Hematopoietic multipotent progenitor cell treated with erythropoietin and hydrocortisone succinate and interleukin-3 and kit ligand, for 17 days (in vitro differentiated cells): ENCODE measurements around the gene BTBD1.
A peak's percentile ranks its signal among the peaks of the same experiment; 100 is the strongest.
"Not testable (repeated sequence)": the region's sequence is repeated elsewhere in the genome, so short reads cannot be mapped to it uniquely, and the experiment has no call there.

Source experiments
- DNase-seq: peaks from one replicate; pipeline ENCODE4 v3.0.0-alpha.2; 2015; ENCODE audit warnings: low spot score

Gene BTBD1

DNA sequence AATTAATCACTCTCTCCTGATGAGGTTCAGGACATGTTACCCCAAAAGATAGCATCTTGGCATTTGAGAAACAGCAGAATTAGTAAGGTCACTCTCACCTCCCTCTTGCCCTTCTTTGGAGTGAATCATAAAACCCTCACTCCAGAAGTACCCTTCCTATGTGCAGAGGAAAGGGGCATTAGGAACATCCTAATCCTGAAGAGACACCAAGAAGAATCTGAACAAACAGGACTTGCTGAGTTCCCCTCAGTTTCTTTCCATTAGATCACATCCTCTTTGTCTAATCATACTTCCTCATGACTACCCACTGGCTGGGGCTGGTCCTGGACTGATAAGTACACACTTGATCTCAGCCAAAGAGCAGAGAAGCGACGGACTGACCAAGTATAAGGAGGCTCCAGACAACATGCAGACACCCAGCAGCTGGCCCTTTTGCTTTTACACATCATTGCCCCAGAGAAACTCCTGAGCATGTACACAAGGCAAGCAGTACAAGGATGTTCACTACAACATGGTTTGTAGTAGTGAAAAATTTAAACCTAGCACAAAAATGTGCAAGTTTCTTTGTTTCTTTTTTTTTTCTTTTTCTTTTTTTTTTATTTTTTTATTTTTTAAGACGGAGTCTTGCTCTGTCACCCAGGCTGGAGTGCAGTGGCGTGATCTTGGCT lies 25.4 kb upstream of the BTBD1 start:
- peak; percentile 22 for DNase-seq

DNA sequence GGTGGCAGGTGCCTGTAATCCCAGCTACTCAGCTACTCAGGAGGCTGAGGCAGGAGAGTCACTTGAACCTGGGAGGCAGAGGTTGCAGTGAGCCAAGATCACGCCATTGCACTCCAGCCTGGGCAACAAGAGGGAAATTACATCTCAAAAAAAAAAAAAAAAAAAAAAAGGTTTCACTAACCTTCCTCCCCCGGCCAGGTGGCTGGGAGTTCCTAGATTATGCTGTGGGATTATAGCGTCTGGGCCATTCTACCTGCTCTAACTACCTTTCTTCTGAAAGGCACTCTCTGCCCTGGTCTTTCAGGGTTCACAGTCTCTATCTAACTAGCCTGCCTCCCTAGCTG lies 24.9 kb upstream of the BTBD1 start:
- not testable (repeated sequence) for DNase-seq

DNA sequence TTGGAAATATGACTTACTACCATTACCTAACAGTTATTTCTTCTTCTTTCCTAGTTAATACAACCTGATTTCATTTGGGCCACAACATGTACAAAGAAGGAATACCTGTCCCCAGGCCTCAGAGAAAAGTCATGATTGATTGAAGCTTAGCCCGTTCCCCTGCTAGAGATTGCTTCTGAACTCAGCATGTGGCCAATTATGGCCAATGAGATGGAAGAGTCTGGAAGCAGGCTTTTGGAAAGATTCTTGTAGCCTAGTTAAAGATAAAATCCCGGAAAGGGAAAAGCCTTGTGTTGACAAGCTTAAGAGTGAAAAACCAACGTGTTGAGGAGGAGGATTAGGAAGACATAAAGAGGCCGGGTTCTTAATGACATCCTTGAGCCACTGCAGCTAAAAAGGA lies 23.4 kb upstream of the BTBD1 start:
- no peak for DNase-seq

DNA sequence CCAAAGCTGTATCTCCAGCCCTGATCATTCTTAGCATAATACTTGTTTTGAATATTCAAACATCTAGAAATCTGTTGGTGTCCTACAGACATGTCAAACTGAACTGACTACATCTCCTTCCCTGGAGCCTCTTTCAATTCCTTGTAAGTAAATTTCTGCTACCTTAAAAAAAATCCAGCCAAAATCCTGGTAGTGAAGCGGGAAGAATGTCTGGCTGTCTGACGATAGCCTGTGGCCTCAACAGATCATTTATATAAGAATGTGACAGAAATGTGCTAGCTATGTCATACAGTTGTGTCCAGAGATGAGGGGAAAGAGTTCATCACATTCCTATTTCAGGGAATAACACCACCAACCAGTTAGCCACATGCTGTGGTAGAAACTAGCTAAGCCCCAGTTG lies 21.8 kb upstream of the BTBD1 start:
- no peak for DNase-seq

DNA sequence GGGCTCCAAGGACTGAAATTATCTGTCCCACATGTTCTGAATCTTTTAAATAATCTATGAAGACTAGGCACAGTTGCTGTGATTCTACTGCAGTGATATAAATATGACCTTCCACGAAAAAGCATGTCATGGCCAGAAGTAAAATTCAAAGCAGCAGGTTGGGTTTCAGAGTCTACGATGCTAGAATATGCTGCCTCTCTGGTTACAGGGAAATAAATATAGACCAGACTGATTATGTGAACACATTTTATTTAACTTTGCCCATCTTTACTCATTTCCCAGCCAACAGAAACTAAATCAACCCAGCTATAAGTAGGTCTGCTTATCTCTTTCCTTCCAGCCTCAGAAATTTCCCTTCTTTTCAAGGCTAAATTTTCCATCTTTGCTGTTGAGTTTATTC lies 20.5 kb upstream of the BTBD1 start:
- no peak for DNase-seq

DNA sequence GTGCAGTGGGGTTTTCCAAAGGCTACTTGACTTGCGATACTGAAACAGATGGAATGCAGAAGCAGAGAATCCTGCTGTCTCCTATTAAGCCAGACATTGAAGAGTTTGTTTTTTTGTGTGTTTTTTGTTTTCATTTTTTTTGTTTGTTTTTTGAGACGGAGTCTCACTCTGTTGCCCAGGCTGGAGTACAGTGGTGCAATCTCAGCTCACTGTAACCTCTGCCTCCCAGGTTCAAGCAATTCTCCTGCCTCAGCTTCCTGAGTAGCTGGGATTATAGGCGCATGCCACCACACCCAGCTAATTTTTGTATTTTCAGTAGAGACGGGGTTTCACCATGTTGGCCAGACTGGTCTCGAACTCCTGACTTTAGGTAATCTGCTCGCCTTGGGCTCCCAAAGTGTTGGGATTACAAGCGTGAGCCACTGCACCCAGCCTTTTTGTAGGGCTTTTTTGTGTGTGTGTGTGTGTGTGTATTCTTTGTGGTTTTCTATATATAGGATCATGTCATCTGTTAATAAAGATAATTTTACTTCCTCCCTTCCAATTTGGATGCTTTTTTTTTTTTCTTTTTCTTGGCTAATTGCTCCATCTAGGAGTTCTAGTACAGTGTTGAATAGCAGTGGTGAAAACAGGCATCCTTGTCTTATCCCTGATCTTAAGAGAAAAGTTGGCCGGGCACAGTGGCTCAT lies 19.0 kb upstream of the BTBD1 start:
- not testable (repeated sequence) for DNase-seq

- DNase-seq, result not testable (repeated sequence)
These were observed 18.4 kb upstream of the BTBD1 start for GRCh38 chr15:83085461-83085860.

- no peak for DNase-seq
These were observed 15.8 kb upstream of the BTBD1 start for GRCh38 chr15:83082730-83083386.

DNA sequence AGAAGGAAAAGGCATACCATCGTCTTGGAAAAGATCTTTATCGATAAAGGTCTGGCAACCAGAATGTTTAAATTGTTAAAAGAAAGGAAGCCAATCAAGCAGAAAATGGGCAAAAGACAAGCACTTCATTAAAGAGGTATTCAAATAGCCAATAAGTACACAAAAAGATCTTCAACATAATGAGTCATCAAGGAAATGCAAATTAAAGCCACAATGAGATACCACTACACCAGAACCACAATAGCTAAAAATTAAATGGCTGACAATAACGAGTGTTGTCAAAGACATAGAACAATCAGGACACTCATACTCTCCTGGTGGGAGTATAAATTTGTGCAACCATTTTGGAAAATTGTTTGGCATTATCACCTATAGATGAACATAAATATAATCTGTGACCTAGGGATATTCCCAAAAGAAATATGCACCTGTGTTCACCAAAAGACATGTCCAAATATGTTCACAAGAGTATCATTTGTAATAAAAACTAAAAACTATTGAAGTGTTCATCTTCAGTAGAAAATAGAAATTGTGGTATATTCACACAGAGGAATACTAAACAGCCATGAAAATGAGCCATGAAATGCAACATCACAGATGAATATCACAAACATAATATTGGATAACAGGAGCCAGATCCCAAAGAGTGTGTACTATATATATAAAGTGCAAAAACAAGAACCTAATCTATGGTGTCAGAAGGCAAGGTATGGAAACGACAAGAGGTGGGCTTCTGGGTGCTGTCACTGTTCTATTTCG lies 14.4 kb upstream of the BTBD1 start:
- no peak for DNase-seq

GRCh38 chr15:83078712-83079111 lies 11.7 kb upstream of the BTBD1 start:
- no peak for DNase-seq

DNA sequence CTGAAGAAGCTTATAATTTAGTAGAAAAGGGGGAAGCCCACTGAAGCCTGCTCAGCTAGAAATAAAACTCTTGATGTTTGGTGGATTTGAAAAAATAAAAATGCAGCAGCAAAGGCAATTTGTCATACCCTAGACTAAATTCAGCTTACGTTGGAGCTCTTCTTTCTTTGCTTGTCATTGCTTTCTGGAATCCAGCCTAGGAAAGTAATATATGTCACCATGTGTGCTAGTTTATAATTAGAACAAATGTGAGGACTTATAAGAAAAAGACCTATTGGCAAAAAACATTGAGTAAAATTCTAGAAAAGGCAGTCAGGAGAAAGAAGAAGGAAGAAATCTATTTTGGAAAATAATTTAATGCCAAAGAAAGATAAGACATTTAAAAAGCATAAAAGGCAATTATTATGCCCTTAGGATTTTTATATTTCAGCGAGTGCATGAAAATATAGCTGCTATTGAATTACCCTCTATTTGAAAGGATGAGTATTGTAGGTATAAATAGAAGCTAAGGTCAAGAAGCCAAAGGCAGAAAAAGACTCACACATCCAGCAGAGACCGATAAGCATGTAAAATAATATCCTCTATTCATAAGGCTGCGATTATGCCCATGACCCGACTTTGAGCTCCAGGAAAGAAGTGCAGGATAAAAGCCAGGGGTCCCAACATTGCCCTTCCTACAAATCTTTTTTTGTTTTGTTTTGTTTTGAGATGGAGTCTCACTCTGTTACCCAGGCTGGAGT lies 10.6 kb upstream of the BTBD1 start:
- DNase-seq, result no peak

GRCh38 chr15:83069211-83069642 lies 2.2 kb upstream of the BTBD1 start:
- DNase-seq, result peak; percentile 73

DNA sequence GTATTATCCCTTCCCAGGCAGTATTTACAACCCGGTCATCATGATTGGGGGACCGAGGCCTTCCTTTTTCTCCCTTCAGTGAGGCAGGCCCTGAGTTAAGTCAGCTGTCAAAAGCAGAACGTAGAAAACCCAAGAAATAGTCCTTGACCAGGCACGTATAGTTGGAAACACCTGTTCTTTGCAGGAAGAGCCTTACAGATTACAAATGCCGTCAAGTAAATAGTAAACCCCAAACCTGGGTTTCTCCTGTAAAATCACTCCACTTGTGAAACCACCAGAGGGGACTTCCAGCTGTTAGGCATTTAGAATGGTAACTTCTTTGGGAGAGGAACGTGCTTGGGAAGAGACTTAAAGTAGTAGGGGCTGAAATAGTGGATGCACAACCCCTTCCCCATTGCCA lies 1.0 kb upstream of the BTBD1 start:
- no peak for DNase-seq

DNA sequence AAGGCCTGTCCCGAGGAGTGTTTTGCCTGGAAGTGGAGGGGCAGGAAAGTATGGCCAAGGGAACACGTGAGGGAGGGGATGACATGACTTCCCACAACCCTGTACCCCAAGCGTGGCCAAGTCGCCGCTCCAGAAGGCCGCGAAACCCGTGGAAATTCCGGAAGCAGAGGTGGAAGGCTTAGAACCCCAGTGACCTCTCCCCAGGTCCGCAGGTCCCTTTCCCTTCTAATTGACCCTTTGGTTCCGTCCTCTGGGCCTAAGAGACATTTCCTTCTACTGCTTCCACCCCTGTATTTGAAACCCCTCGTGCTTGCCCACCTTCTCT lies 548 bp upstream of the BTBD1 start:
- DNase-seq, result no peak

GRCh38 chr15:83066034-83066733 lies 868 bp downstream of the BTBD1 start:
- DNase-seq, result peak; percentile 43

DNA sequence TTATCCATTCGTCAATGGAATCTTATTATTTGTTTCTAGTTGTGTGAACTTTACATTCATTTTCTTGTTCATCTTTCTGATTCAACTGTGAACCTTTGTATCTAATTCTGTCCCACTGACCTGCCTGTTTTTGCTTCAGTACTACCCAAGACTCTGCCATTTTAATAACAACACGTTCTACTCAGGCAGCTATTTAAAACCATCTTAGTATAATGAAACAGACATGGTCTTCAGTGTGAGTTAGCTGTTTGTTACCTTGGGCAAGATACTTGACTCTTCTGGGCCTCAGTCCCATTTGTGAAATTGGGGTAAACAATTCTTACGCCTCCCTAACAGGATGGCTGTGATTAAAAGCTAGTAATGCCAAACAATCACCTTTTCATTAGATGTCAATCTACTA lies 1.6 kb downstream of the BTBD1 start:
- peak; percentile 47 for DNase-seq

DNA sequence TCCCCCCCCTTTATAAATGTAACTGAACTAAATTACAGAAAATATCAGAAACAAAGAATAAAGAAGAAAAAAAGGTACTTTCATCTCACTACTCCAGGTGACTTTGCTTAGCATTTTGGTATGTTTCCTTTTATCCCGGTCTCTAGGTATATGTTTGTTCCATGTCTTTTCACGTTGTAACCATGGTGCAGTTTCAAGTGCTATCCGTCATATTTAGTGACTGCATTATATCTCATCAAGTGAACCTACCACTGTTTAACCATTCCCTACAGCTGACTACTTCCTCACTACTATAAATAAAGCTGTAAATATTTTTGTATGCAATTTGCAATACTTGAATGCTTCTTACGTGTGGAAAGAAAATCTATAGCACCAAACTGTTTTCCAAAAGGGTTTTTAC lies 2.2 kb downstream of the BTBD1 start:
- DNase-seq, result peak; percentile 34

GRCh38 chr15:83063551-83063950 lies 3.5 kb downstream of the BTBD1 start:
- DNase-seq, result no peak

GRCh38 chr15:83062768-83063180 lies 4.3 kb downstream of the BTBD1 start:
- no peak for DNase-seq

GRCh38 chr15:83061680-83062079 lies 5.4 kb downstream of the BTBD1 start:
- DNase-seq, result no peak

DNA sequence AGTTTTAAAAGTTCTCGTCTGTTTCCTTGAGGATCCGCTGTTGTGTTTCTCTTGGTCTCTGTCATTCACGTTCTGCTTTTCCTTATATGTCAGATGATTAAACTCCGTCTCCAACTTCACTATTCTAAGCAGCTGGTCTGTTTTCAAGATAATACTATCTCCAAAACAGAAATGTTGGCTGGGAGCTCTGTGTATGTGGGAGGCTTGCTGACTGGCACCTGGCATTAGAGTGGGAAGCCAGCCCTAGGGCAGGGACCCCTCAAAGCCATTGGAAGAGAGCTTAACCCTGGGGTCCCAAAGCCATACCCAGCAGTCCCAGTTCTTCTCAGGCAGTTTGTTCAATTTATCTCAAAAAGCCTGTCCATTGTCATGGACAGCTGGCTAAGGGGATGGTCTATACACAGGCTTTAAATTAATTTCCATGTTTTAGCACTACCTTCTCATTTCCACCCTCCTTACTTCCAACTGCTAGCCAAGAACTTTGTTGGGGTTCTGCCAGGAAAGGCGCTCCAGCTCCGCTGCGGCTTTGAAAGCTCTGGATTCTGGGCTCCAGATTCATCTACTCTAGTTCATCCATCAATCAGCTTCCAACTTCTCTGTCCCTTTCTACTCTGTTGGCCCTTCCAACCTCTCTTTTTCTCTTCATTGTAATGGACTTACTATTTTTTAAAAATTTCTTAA lies 9.2 kb downstream of the BTBD1 start:
- no peak for DNase-seq
